HepG2 (cell line): Measurements from ENCODE around the gene CUL9. TPM values are rescaled to one million over a fixed set of nuclear protein-coding genes. Genes with fewer than 3 reads are reported as not detected.

ENCODE experiments used
- ARNT2 ChIP-seq: sonication (generic); formaldehyde crosslinking; IDR thresholded peaks from 2 replicates; pipeline ENCODE4 v1.8.0; 2022; ENCODE audit warnings: mild to moderate bottlenecking, low read depth, missing genetic modification reagents, moderate library complexity
- GATA4 ChIP-seq: sonication (generic); IDR thresholded peaks from 2 replicates; pipeline ENCODE4 v1.6.1; 2016; ENCODE audit warnings: antibody characterized with exemption, low read depth, borderline replicate concordance
- HMG20B ChIP-seq: conservative IDR thresholded peaks from 2 replicates; pipeline ENCODE4 v1.6.1; 2016; ENCODE audit warnings: missing genetic modification reagents, missing compliant biosample characterization
- KDM1A ChIP-seq: IDR thresholded peaks from 2 replicates; pipeline ENCODE4 v1.6.1; 2016; ENCODE audit warnings: missing compliant biosample characterization
- MED8 ChIP-seq: sonication (generic); formaldehyde crosslinking; IDR thresholded peaks from 2 replicates; pipeline ENCODE4 v1.8.1; 2023; ENCODE audit warnings: mild to moderate bottlenecking, missing genetic modification reagents; ENCODE audit not compliant: insufficient replicate concordance
- NCOA5 ChIP-seq: sonication (generic); formaldehyde crosslinking; IDR thresholded peaks from 2 replicates; pipeline ENCODE4 v1.4.0; 2020; ENCODE audit warnings: missing genetic modification reagents
- RBM22 ChIP-seq: fragments of 200-400 bp; formaldehyde crosslinking; optimal IDR thresholded peaks from 2 replicates; pipeline ENCODE3; 2017; ENCODE audit warnings: mild to moderate bottlenecking, low read length, moderate library complexity
- SMAD1 ChIP-seq: sonication (generic); formaldehyde crosslinking; IDR thresholded peaks from 2 replicates; pipeline ENCODE4 v1.4.0; 2020; ENCODE audit warnings: missing genetic modification reagents, low read depth, mild to moderate bottlenecking, borderline replicate concordance
- STAT5B ChIP-seq: sonication (generic); formaldehyde crosslinking; IDR thresholded peaks from 2 replicates; pipeline ENCODE4 v1.4.0; 2020; ENCODE audit warnings: missing genetic modification reagents
- ZNF101 ChIP-seq: sonication (generic); formaldehyde crosslinking; IDR thresholded peaks from 2 replicates; pipeline ENCODE4 v1.4.0; 2020; ENCODE audit warnings: mild to moderate bottlenecking, low read depth, missing genetic modification reagents, borderline replicate concordance
- ZNF343 ChIP-seq: sonication (generic); formaldehyde crosslinking; IDR thresholded peaks from 2 replicates; pipeline ENCODE4 v1.4.0; 2020; ENCODE audit warnings: mild to moderate bottlenecking, missing genetic modification reagents
- ZNF460 ChIP-seq: sonication (generic); formaldehyde crosslinking; IDR thresholded peaks from 2 replicates; pipeline ENCODE4 v1.5.1; 2020; ENCODE audit warnings: missing genetic modification reagents, mild to moderate bottlenecking, borderline replicate concordance
- ZNF512B ChIP-seq: sonication (generic); formaldehyde crosslinking; IDR thresholded peaks from 2 replicates; pipeline ENCODE4 v1.5.1; 2020; ENCODE audit warnings: missing genetic modification reagents, mild to moderate bottlenecking, borderline replicate concordance
- ZNF670 ChIP-seq: sonication (generic); formaldehyde crosslinking; IDR thresholded peaks from 2 replicates; pipeline ENCODE4 v1.8.0; 2022; ENCODE audit warnings: mild to moderate bottlenecking, missing genetic modification reagents, borderline replicate concordance
- ZNF878 ChIP-seq: sonication (generic); formaldehyde crosslinking; IDR thresholded peaks from 2 replicates; pipeline ENCODE4 v1.8.1; 2023; ENCODE audit warnings: mild to moderate bottlenecking, missing genetic modification reagents, moderate library complexity
- polyA plus RNA-seq, 8 experiments: library from polyadenylated mRNA; depleted of rRNA in 3 of 8; stranded (reverse) in 7 of 8; unstranded in 1 of 8; fragments of >200 nt; fragmentation: Illumina TruSeq in 4 of 8; extraction: Trizol in 4 of 8; gene quantifications; 2 replicates each; pipeline versions ENCODE4 v1.2.1 to v1.2.3, GENCODE V29; 2011 to 2016; ENCODE audit warnings: low read depth in 4 of 8, missing spikeins in 1 of 8, mixed read lengths in 1 of 8; ENCODE audit not compliant: insufficient read depth in 1 of 8
- total RNA-seq, 5 experiments: library from RNA; depleted of rRNA; stranded (reverse); fragments of >200 nt; fragmentation: Illumina TruSeq; extraction: Trizol; gene quantifications; 2 replicates each; pipeline ENCODE4 v1.2.3, GENCODE V29; 2016; ENCODE audit warnings: low read depth in 1 of 5
- TF ChIP-seq, protein P1 (sequence below): sonication (generic); formaldehyde crosslinking; IDR thresholded peaks from 2 replicates; pipeline ENCODE4 v1.4.0; 2020; ENCODE audit warnings: mild to moderate bottlenecking, missing genetic modification reagents
- TF ChIP-seq, protein P2 (sequence below): IDR thresholded peaks from 2 replicates; pipeline ENCODE4 v1.6.1; 2012; ENCODE audit warnings: low read length, improper control_type of control experiment
- TF ChIP-seq, protein P3 (sequence below): sonication (generic); formaldehyde crosslinking; IDR thresholded peaks from 2 replicates; pipeline ENCODE4 v1.9.0; 2021; ENCODE audit warnings: mild to moderate bottlenecking, missing genetic modification reagents

Gene CUL9
- total and polyA plus RNA-seq, 2 of the 13 experiments (the other 11 are each of a cell fraction or from before 2014, with no cell fraction given): 11.4 to 13.7 TPM

DNA sequence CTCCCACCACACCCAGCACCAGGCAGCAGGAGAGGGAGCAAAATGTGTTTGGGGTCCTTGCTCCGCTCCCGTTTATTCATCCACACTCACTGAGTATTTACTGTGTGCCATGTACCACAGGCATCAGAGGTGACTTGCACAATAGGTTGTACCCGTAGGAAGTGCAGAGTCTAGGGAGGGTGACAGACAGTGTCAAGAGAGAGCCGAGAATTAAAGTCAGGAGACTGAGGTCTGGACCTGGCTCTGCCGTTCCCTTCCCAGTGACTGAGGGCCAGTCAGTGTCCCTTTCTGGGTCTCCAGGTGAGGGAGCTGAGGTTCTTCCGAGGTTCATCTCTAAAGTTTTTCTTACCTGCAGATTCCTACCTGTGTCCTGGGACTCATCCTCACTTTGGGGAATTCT lies 83.6 kb downstream of the CUL9 start (continued):
- TF ChIP-seq, protein P1, sequence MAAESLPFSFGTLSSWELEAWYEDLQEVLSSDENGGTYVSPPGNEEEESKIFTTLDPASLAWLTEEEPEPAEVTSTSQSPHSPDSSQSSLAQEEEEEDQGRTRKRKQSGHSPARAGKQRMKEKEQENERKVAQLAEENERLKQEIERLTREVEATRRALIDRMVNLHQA: no peak
- TF ChIP-seq GATA4 (no peak), MED8 (CRISPR knock-in tag) (no peak), ZNF460 (CRISPR knock-in tag) (no peak), ZNF343 (CRISPR knock-in tag) (0 out of 2 replicates have a peak, but pooled peaks have one; percentile 55), SMAD1 (CRISPR knock-in tag) (no peak), ZNF101 (CRISPR knock-in tag) (no peak), ARNT2 (CRISPR knock-in tag) (no peak), RBM22 (no peak), STAT5B (CRISPR knock-in tag) (no peak), HMG20B (CRISPR knock-in tag) (0 out of 2 replicates have a peak, but pooled peaks have one; percentile 37), ZNF878 (no peak), NCOA5 (CRISPR knock-in tag) (no peak), ZNF512B (CRISPR knock-in tag) (no peak), KDM1A (CRISPR knock-in tag) (peak; percentile 32; the same call in 1 of the 2 replicates), ZNF670 (CRISPR knock-in tag) (no peak)
- TF ChIP-seq, protein P2, sequence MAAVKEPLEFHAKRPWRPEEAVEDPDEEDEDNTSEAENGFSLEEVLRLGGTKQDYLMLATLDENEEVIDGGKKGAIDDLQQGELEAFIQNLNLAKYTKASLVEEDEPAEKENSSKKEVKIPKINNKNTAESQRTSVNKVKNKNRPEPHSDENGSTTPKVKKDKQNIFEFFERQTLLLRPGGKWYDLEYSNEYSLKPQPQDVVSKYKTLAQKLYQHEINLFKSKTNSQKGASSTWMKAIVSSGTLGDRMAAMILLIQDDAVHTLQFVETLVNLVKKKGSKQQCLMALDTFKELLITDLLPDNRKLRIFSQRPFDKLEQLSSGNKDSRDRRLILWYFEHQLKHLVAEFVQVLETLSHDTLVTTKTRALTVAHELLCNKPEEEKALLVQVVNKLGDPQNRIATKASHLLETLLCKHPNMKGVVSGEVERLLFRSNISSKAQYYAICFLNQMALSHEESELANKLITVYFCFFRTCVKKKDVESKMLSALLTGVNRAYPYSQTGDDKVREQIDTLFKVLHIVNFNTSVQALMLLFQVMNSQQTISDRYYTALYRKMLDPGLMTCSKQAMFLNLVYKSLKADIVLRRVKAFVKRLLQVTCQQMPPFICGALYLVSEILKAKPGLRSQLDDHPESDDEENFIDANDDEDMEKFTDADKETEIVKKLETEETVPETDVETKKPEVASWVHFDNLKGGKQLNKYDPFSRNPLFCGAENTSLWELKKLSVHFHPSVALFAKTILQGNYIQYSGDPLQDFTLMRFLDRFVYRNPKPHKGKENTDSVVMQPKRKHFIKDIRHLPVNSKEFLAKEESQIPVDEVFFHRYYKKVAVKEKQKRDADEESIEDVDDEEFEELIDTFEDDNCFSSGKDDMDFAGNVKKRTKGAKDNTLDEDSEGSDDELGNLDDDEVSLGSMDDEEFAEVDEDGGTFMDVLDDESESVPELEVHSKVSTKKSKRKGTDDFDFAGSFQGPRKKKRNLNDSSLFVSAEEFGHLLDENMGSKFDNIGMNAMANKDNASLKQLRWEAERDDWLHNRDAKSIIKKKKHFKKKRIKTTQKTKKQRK: no peak
- TF ChIP-seq, protein P3, sequence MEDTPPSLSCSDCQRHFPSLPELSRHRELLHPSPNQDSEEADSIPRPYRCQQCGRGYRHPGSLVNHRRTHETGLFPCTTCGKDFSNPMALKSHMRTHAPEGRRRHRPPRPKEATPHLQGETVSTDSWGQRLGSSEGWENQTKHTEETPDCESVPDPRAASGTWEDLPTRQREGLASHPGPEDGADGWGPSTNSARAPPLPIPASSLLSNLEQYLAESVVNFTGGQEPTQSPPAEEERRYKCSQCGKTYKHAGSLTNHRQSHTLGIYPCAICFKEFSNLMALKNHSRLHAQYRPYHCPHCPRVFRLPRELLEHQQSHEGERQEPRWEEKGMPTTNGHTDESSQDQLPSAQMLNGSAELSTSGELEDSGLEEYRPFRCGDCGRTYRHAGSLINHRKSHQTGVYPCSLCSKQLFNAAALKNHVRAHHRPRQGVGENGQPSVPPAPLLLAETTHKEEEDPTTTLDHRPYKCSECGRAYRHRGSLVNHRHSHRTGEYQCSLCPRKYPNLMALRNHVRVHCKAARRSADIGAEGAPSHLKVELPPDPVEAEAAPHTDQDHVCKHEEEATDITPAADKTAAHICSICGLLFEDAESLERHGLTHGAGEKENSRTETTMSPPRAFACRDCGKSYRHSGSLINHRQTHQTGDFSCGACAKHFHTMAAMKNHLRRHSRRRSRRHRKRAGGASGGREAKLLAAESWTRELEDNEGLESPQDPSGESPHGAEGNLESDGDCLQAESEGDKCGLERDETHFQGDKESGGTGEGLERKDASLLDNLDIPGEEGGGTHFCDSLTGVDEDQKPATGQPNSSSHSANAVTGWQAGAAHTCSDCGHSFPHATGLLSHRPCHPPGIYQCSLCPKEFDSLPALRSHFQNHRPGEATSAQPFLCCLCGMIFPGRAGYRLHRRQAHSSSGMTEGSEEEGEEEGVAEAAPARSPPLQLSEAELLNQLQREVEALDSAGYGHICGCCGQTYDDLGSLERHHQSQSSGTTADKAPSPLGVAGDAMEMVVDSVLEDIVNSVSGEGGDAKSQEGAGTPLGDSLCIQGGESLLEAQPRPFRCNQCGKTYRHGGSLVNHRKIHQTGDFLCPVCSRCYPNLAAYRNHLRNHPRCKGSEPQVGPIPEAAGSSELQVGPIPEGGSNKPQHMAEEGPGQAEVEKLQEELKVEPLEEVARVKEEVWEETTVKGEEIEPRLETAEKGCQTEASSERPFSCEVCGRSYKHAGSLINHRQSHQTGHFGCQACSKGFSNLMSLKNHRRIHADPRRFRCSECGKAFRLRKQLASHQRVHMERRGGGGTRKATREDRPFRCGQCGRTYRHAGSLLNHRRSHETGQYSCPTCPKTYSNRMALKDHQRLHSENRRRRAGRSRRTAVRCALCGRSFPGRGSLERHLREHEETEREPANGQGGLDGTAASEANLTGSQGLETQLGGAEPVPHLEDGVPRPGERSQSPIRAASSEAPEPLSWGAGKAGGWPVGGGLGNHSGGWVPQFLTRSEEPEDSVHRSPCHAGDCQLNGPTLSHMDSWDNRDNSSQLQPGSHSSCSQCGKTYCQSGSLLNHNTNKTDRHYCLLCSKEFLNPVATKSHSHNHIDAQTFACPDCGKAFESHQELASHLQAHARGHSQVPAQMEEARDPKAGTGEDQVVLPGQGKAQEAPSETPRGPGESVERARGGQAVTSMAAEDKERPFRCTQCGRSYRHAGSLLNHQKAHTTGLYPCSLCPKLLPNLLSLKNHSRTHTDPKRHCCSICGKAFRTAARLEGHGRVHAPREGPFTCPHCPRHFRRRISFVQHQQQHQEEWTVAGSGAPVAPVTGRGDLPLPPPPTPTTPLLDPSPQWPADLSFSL (CRISPR knock-in tag): no peak
